ENCODE measurements around the gene LIMK1.
A peak's percentile ranks its signal among the peaks of the same experiment; 100 is the strongest.
"Not testable (repeated sequence)": the region's sequence is repeated elsewhere in the genome, so short reads cannot be mapped to it uniquely, and the experiment has no call there.

LIMK1 gene

DNA sequence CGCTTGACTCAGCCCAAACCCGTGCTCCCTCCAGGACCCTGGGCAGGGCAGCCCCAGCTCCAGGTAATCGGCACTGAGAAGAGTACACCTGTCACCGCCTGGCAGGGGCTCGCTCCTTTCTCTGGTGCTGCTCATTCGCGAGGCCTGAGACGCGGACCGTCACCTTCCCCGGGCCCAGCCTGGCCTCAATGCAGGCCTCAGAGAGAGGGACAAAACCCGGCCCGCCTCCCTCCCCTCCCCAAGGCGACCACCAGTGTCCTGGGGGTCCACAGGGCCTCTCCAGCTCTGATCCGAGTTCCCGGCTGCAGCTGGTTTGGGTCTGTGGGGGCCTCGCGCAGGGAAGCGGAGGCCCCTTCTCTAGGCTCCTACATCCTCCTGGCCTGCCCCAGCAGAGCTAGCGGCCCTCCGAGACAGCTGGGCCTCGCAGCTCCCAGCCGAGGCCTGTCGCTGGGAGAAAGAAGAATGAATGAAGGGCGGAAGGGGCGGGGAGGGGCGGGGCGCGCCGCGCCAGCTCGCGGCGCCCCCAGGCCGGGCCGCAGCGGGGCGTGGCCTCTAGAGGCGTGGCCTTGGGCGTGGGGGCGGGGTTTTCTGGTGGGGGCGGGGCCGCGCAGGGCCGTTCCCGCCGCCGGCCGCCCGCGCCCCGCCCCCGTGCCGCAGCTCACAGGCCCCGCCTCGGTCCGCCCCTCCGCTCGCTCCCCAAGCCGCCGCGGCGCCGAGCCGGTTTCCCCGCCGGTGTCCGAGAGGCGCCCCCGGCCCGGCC is at the start of gene LIMK1:
LIMK1 (plus strand) TSS at position 688 of the 760 bp plus-strand sequence. CDS start 187 bp downstream, outside the sequence.
- DNase-seq: peak; percentile 82

DNA sequence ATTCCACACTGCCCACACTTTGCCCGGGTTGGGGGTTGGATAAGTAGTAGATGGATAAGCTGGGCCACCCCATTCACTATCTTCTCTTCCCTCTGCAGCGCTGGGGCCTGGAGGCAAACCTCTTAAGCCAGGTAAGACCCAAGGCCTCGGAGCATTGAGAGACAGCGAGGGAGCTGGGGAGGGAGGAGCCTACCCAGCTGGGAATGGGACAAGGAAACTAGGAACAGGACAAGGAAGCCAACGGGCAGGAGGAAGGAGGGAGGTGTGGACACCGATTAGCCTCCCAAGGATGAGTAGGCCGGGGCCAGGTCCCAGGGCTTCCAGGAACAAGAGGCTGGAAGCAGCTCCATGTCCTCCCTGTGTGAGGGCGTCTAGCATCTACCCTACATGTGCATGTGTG is 46.0 kb upstream of the LIMK1 start:
- no peak for DNase-seq

DNA sequence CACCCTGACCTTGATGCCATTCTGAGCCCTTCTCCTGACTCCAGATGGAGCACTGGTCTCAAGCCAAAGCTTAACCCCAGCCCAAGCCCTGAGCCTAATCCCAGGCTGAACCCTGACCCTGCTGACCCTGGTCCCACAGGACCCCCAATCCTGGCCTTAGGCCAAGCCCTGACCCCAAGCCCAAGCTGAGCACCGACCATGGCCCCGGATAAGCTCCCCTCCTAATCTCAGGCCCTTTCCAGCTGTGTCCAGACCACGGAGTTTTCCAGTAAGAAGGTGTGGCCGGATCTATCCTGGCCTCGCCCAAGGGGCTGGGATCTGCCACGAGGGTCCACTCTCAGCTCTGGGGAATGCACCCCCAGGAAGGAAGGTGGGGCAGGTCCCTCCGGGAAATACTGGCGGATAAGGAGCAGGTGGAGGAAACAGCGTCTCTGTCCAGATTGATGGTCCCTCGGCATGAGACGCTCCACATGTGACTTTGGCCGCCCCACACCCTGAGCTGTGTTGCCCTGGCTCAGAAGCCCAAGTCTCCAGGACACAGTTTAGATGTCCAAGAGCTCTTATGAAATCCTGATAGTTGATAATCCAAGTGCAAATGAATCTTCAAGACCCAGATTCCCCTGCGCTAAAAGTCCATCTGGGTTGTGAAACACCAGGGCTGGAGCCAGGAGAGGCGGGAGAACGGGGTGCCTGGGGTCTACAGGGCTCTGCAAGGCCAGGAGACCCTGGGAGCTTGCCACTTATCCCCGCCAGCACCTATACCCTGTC is 45.2 kb upstream of the LIMK1 start:
- no peak for DNase-seq

DNA sequence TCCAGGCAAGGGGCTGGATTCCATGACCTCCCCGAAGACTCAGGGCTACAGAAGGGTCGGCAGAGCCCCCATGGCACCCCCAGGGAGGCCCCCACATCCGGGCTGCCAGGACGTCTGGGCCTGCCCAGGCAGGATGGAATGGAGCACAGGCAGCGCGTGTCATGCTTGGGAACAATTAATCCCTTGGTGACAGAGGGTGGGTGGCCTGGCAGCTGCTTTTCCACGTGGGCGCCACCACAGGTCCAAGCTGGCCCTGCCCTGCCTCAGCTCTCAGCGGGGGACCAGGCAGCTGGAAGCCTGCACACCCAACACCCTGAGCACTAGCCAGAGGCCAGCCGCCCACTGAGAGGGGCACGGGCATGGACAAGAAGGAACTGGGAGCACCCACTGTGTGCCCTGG is 44.3 kb upstream of the LIMK1 start:
- DNase-seq: no peak

DNA sequence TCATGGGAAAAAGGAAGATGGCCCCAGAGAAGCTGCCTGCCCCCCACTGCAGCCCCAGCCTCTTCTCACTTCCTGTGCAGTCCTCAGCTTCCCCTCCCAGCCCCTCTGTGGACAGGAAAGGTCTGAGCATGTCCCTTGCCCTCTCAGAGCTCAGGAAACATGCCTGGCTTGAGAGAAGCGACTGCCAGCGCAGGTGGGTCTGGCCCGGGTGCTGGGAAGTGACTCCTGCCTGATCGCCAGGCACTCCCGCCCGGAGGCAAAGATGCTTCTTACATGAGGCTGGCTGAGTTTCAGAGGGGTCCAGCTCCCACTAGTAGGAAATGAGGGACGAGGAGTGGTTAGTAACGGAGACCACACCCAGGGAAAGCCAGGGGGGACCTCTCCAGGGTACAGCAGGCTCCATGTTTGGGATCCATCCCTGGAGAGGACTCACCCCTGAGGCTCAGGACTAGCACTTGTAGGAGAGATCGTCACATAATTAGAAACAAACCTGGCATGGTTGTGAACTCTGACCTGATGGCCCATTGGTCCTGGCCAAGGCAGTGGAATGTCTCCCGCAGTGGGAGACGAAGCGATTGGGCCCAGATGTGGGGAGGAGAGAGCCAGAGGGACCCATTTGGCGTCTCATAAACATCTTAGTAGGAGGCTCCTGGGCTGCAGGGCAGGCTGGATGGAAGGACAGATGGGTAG is 43.4 kb upstream of the LIMK1 start:
- DNase-seq: no peak

DNA sequence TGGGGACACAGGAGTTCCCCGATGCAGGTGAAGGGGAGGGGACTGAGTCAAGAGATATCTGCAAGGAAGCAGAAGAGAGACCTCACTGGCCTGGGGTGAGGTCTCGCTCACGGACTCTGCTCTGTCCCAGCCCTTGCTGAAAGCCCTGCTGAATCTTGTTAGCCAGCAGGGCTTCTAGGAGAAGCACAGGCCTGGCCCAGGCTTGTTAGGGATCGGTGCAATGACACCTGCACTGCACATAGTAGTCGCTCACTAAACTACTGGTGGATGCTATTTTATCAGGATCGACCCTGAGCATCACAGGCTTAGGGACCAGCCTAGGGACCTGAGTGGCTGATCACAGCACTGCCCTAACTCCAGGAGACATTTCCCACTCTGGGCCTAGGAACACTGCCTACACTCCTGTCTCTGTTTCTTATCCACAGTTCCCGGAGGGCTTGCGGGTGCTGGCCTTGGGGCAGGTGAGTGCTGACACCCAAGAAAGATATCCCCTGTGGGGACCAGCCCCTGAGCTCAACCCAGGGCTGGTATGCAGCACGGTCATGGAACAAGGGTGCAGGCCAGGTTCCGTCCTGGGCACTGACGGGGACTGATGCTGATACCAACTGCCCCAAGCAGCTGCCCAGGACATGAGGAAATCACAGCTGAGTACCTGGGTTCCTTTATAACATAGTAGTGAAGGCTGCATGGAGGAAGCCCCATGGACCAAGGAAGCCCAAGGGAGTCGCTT is 42.6 kb upstream of the LIMK1 start:
- DNase-seq: no peak

DNA sequence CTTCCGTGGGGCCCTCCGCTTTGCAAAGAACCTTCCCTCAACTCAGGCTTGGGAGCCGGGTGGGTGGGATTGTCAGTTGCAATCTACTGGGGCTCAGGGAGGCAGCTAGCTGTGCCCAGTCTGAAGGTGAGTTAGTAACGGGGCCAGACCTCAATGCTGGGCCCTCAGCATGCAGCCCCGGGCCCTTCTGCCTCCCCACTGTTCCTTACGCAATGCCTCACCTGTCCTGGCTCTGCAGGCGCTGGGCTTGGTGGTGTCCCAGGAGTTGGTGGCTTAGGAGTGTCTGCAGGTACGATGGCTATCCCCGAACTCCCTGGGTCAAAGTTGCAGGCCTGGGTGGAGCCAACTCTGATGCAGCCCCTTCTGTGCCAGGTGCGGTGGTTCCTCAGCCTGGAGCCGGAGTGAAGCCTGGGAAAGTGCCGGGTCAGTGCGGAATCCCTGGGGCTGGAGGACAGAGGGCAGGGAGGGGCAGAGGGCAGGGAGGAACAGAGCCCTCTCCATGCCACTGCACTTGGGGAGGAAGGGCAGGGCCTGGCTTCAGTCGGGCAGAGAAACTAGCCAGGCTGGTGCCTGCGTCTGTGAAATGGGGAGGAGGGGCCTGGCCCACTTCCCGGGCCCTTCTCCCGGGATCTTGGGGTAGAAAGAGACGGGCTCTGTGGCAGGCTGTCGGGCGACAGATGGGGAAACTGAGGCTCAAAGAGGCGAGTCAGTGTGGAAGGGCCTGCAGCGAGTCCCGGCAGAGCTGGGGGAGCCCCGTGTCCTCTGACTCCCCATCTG is 40.7 kb upstream of the LIMK1 start:
- no peak for DNase-seq

DNA sequence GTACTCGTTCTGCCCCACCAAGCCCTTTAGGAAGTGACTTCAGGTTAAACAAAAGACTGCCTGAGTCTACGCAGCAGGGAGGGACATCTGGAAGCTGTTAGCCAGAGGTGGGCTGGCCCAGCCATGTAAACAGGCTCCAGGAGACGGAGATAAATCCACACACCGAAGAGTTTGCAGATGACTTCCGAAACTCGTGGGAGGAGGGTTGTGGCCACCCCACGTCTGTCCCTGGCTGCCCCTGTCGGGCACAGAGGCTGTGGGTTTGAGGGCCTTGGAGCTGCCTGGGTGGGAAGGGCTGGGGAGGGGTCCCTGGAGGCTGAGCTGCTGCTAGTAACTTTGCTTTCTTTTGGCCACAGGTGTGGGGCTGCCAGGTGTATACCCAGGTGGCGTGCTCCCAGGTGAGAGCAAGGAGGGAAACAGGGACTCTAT is 40.1 kb upstream of the LIMK1 start:
- DNase-seq: no peak

DNA sequence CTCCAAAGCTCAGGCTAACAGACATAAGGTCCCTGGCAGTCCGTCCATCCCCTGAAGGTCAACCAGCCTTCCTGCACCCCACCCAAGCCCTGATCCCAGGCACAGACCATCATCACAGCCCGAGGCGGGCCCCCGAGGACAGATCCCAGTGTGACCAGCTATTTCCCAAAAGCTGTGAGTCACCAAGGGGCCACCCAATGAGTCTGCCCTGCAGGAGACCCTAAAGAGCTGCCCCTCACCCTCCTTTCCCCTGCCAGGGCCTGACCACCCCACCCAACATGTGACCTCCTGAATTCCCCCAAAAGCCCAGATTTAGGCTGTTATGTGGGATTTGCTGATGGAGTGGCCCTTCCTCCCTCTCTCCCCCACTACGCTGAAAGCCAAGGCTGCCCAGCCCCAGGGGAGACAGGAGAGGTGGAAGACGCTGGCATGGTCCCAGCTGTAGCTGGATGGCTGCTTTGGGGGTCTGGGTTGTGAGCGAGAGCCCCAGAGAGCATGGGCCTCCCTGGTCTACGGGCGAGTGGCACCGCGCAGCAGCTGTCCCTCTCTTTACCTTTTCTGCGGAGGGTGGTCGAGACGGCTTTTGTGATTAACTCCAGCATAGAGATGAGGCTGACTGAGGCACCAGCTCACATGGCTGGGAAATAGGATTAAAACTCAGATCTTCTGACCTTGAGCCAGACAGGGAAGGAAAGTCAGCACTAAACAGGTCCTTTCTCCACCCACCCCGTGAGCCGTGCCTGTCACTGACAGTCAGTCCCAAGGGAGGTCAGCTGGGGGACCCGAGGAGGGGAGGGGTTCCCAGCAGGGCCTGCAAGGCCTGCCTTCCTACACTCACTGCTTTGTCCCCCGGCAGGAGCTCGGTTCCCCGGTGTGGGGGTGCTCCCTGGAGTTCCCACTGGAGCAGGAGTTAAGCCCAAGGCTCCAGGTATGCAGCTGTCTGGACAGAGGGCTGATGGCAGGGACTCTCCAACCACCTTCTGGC is 38.9 kb upstream of the LIMK1 start:
- DNase-seq: no peak

DNA sequence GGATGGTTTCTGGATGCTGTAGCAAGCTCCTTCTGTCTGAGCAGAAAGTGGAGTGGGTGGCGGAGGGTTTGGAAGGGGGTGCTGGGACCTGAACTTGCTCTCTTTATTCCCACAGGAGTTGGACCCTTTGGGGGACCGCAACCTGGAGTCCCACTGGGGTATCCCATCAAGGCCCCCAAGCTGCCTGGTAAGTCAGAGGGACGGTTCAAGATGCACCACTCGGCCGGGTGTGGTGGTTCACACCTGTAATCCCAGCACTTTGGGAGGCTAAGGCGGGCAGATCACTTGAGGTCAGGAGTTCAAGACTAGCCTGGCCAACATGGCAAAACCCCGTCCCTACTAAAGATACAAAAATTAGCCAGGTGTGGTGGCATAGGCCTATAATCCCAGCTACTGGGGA is 37.0 kb upstream of the LIMK1 start:
- not testable (repeated sequence) for DNase-seq

DNA sequence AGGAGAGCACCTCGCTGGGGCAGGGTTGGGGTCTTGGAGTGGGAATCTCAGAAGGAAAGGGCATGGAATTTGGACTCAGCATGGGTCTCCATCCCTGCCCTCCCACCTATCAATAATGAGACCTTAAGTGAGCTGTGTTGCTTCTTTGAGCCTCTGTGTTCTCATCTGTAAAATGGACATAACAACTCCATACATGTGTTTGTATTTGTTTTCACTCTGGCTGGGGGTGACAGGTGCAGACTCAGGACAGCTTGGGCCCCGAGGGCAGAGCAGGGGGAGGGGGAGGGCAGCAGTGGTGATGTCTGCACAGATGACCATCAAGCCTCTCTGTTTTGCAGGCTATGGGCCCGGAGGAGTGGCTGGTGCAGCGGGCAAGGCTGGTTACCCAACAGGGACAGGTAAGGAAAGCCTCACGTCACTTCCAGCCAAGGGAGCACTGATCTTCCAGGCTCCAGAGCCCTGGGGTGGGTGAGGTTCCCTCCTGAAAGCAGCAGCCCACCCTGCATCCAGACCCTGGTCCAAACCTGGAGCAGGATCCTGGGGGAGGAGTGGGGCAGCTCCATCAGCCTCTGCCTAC is 35.7 kb upstream of the LIMK1 start:
- DNase-seq: no peak

DNA sequence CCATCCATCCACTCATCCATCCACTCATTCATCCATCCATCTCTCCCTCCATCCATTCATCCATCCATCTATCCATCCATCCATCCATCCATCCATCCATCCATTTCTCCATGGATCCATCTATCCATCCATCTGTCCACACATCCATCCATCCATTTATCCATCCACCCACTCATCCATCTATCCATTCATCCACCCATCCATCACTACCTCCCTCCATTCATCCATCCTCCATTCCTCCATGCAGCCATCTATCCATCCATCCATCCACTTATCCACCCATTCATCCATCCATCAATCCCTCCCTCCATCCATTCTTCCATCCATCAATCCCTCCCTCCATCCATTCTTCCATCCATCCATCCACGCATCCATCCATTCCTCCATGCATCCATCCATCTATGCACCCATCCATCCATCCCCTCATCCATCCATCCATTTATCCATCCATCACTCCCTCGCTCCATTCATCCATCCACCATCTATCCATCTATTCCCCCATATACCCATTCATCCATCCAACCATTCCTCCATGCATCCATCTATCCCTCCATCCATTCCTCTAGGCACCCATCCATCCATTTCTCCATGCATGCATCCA is 34.5 kb upstream of the LIMK1 start:
- DNase-seq: no peak

DNA sequence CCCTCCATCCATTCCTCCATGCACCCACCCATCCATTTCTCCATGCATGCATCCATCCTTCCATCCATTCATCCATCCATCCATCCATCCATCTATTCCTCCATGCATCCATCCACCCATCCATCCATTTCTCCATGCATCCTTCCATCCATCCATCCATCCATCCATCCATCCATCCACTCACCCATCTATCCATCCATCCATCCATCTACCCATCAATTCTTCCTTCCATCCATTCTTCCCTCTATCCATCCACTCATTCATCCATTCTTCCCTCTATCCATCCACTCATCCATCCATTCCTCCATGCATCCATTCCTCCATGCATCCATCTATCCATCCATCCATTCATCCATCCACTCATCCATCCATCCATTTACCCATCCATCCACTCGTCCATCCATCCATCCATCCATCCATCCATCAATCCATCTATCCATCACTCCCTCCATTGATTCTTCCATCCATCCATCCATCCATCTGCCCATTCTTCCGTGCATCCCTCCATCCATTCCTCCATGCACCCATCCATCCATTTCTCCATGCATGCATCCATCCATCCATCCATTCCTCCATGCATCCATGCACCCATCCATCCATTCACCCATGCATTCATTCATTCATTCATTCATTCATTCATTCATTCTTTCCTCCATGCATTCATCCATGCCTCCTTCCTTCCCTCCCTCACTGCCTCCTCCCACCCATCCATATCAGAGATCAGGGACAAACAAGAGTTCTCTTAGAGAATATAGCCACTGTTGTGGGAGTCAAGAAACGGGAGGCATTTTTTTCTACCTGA is 33.4 kb upstream of the LIMK1 start:
- no peak for DNase-seq

DNA sequence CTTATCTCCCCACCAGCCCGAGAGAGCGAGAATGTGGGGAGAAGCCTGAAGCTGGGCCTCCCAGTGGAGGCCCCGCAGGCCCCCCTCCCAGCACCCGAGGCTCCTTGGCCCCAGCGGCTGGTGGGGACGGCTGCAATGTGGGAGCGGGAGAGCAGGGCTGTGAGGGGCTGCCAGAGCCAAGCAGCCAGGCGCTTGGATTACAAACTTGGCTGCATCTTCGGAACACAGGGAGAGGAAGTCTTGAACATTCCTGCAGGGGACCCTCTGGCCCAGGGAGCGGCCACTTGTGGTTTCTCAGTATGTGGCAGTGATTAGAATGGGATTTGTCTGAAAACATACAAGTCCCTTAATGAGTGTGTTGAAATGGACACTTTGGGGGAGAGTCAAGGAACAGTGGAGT is 32.4 kb upstream of the LIMK1 start:
- no peak for DNase-seq

DNA sequence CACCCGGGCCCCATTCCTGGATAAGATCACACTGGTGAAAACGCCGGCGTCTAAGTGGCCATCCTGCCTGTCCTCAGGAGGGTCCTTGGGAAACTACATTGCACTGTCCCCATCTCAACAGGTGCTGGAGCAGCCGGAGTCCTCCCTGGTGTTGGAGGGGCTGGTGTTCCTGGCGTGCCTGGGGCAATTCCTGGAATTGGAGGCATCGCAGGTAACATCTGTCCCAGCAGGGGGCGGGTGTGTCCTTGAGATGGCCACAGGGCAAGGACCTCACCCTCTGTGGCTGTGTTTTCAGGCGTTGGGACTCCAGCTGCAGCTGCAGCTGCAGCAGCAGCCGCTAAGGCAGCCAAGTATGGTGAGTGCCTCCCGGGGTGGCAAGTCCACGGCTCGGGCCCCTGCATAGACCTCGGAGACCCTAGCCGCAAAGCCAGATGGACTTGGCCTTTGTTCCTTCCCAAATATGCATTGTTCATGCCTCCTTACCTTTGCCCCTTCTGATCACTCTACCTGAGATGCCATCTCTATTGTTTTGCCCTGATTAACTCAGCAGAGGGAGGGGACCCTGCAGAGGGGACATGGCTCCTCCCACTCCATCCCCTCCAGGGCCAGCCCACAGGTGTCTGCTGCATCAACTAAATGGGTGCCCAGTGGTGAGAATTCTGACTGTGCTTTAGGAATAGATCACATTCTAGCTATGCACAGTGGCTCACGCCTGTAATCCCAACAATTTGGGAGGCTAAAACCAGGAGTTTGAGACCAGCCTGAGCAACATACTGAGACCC is 31.8 kb upstream of the LIMK1 start:
- DNase-seq: no peak

DNA sequence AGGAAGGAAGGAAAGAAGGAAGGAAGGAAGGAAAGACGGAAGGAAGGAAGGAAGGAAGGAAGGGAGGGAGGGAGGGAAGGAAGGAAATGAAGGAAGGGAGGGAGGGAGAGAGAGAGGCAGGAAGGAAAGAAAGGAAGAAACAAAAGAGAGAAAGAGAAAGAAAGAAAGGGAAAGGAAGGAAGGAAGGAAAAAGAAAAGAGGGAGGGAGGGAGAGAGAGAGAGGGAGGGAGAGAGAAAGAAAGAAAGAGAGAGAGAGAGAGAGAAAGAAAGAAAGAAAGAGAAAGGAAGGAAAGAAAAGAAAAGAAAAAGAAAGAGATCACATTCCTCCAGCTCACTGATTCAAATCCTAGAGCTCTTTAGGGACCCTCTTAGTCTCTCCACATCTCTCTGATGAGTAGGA is 31.0 kb upstream of the LIMK1 start:
- no peak for DNase-seq

DNA sequence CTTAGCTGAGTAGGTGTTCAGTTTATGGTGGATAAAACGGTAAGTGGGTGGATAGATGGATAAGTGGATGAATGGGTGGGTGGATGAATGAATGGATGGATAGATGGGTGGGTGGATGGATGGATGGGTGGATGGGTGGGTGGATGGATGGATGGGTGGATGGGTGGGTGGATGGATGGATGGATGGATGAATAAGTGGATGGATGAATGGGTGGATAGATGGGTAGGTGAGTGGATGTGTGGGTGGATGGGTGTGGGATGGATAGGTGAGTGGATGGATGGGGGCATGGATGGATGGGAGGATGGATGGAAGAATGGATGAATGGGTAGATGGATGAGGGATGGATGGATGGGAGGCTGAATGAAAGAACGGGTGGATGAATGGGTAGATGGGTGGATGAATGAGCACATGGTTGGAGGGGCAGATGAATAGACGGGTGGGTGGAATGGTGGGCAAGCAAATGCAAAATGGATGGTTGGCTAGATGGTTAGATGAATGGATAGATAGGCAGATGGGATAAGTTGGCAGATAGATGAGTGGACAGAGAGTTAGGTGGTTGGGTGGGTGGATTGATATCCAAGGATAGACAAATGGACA is 29.9 kb upstream of the LIMK1 start:
- no peak for DNase-seq
